ENCODE data around the gene CDKAL1.

CDKAL1 gene

DNA sequence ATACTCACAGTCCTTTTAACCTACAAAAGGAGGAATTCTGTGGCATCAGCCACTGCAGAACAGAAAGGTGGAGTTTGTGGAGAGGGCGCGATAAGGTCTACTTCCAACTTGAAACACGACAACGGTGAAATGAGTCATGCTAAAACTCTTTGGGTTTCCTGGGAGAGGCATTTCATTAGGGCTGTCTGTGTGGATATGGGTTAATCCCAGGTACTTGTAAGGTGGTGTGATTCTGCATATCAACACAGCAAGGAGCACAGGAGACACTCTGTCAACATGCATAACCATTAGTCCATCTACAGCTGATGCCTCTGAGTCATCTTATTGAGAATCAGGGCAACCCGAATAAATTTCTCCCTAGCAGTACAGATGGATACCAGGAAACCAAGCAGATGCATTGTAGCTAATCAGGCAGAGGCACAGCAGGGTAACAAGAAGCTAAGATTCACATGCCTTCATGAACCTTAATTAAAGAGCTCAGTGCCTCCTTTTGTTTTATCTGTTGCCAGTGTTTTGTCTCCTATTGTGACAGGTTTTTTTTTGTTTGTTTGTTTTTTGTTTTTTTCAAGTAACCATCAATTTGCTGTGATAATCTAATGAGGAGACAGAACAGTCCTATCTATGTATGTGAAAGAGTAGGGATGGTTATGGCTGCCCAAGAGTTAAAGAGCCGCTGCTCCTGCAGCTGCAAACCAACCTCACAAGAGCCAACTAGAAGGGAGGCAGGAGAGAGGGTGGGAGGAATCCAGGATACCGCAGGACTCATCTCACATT, 743.5 kb downstream of the CDKAL1 start:
- no peak for DNase-seq

DNA sequence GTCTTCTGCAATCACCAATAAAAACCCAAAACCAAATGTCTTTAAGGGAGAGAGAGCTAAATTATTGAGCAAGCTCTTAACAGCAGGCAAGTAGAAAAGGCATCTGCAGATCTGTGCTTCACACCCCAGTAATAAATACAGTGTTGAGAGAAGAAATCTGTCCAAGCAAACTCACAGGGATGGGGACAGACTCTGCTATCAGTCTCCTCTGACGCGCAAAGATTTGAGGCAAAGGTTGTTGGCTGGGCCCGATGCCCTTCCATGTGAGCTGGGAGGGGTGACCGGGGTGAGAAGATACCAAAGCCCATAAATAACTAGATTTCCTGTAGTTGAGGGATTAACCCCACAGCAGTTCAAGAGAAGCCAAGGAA, 744.1 kb downstream of the CDKAL1 start:
- no peak for DNase-seq

DNA sequence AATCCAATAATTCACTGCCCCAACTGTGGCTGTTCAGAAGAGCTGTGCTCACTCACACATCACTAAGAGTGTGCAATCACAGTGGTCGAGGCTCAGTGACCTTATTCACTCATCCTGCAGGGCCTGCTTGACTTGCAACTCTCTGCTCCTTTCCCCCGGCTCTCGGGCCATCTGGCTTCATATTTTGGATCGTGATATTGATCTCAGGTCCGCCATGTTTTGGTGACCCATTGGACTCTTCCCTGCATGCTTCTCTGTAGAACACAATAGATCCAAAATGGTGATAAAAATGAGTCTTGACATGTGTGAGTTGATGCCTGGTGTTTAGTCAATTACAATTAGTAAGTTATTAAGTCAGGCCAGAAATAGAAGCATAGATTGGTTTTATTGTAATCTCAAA, 745.4 kb downstream of the CDKAL1 start:
- no peak for DNase-seq

DNA sequence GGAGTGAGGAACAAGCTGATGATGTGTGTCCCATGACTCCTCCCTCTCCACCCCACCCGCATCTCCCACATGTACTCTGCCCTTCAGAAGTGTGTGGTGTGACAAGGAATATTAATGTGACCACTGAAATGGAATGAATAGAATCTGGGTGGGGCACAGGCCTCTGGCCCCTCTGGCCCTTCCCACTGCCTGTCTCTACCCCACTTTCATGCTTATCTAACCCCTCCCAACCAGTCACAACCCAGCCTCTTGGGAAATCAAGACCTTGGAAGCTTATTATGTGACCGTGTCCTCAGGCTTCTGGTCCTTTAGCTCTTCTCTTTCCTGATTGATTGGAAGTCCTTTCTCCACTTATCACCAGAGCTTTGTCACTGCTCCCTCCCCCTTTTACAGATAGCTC, 747.1 kb downstream of the CDKAL1 start:
- DNase-seq: no peak
